Activated naive CD4-positive, alpha-beta T cell treated with anti-CD3 and anti-CD28 coated beads for 36 hours (primary cell): ENCODE measurements around the gene APBB2. TPM values are rescaled to one million over a fixed set of nuclear protein-coding genes. Genes with fewer than 3 reads are reported as not detected.

Experiments used
- CTCF ChIA-PET: fragments of 350-600 bp; sonication (Branson Sonifier 250); formaldehyde crosslinking; loops from one replicate; lab custom pipeline; 2021; ENCODE audit warnings: antibody characterized with exemption; lab: Charles Lee
- DNase-seq: peaks from one replicate; pipeline ENCODE4 v3.0.0-alpha.2; 2020
- H3K27ac Mint-ChIP-seq: one replicate; pipeline ENCODE4 v1.8.0; 2021; ENCODE audit warnings: mild to moderate bottlenecking, mixed read lengths
- H3K27me3 Mint-ChIP-seq: one replicate; pipeline ENCODE4 v1.8.0; 2021; ENCODE audit warnings: low read depth, mixed read lengths
- H3K36me3 Mint-ChIP-seq: one replicate; pipeline ENCODE4 v1.8.0; 2021; ENCODE audit warnings: low read depth, mixed read lengths
- H3K4me1 Mint-ChIP-seq: one replicate; pipeline ENCODE4 v1.8.0; 2021; ENCODE audit warnings: low read depth, mixed read lengths
- H3K4me3 Mint-ChIP-seq: one replicate; pipeline ENCODE4 v1.8.0; 2021; ENCODE audit warnings: mild to moderate bottlenecking, moderate library complexity, mixed read lengths
- H3K9me3 Mint-ChIP-seq: one replicate; pipeline ENCODE4 v1.8.0; 2021; ENCODE audit warnings: mixed read lengths
- intact Hi-C: fragments of 100-400 bp; cut with micrococcal nuclease; formaldehyde crosslinking; loops from one replicate; pipeline ENCODE4 v1.15.1; 2023
- total RNA-seq, 2 experiments: library from RNA; stranded (reverse); gene quantifications; one replicate each; pipeline ENCODE4 v1.2.3, GENCODE V29; 2021

Gene APBB2
- total RNA-seq, 2 experiments from 2014 or later = 4.5 to 4.8 TPM

GRCh38 chr4:41140410-41140809 is 73.9 kb downstream of the APBB2 start:
- DNase-seq = no peak
- intact Hi-C loops = no loop called here
- Mint-ChIP-seq H3K4me1 (no peaks in the 10 kb centered on the region), H3K9me3 (no peaks in the 10 kb centered on the region), H3K27me3 (peaks cover 2% of the 10 kb centered on the region), H3K36me3 (no peaks in the 10 kb centered on the region), H3K27ac (no peak overlapping the region), H3K4me3 (no peak overlapping the region)
- CTCF ChIA-PET = no interaction called here

- no peaks in the 10 kb centered on the region for H3K9me3 Mint-ChIP-seq
- H3K27ac Mint-ChIP-seq = no peak overlapping the region
- CTCF ChIA-PET = interaction anchor here (1.4 kb wide), 1 partner anchor 212 kb away, joined by 3 read pairs; no protein-coding TSS in a partner anchor
- no peak overlapping the region for H3K4me3 Mint-ChIP-seq
- H3K36me3 Mint-ChIP-seq = no peaks in the 10 kb centered on the region
- intact Hi-C loops = no loop called here
- H3K4me1 Mint-ChIP-seq = no peaks in the 10 kb centered on the region
- DNase-seq = no peak
- H3K27me3 Mint-ChIP-seq = peaks cover 2% of the 10 kb centered on the region
These were observed 76.5 kb downstream of the APBB2 start for GRCh38 chr4:41137879-41138278.

GRCh38 chr4:41136456-41136855 is 77.9 kb downstream of the APBB2 start:
- Mint-ChIP-seq H3K27me3 (peaks cover 4% of the 10 kb centered on the region), H3K27ac (no peak overlapping the region), H3K9me3 (no peaks in the 10 kb centered on the region), H3K4me3 (no peak overlapping the region), H3K4me1 (no peaks in the 10 kb centered on the region), H3K36me3 (no peaks in the 10 kb centered on the region)
- CTCF ChIA-PET = no interaction called here
- DNase-seq = no peak
- intact Hi-C loops = no loop called here

GRCh38 chr4:41135801-41136200 is 78.5 kb downstream of the APBB2 start:
- no peaks in the 10 kb centered on the region for H3K4me1 Mint-ChIP-seq
- H3K27ac Mint-ChIP-seq = no peak overlapping the region
- H3K27me3 Mint-ChIP-seq = peaks cover 5% of the 10 kb centered on the region
- CTCF ChIA-PET = no interaction called here
- H3K4me3 Mint-ChIP-seq = no peak overlapping the region
- DNase-seq = no peak
- no peaks in the 10 kb centered on the region for H3K36me3 Mint-ChIP-seq
- intact Hi-C loops = no loop called here
- H3K9me3 Mint-ChIP-seq = no peaks in the 10 kb centered on the region

GRCh38 chr4:41134581-41134980 is 79.8 kb downstream of the APBB2 start:
- peaks cover 9% of the 10 kb centered on the region for H3K27me3 Mint-ChIP-seq
- CTCF ChIA-PET = no interaction called here
- intact Hi-C loops = no loop called here
- no peaks in the 10 kb centered on the region for H3K9me3 Mint-ChIP-seq
- H3K4me1 Mint-ChIP-seq = no peaks in the 10 kb centered on the region
- no peaks in the 10 kb centered on the region for H3K36me3 Mint-ChIP-seq
- DNase-seq = no peak
- H3K27ac Mint-ChIP-seq = no peak overlapping the region
- no peak overlapping the region for H3K4me3 Mint-ChIP-seq

GRCh38 chr4:41133454-41134018 is 80.8 kb downstream of the APBB2 start:
- no peaks in the 10 kb centered on the region for H3K36me3 Mint-ChIP-seq

GRCh38 chr4:41132055-41132683 is 82.2 kb downstream of the APBB2 start:
- CTCF ChIA-PET = no interaction called here
- no peaks in the 10 kb centered on the region for H3K36me3 Mint-ChIP-seq
- intact Hi-C loops = no loop called here
- no peaks in the 10 kb centered on the region for H3K9me3 Mint-ChIP-seq
- H3K27ac Mint-ChIP-seq = no peak overlapping the region
- H3K4me1 Mint-ChIP-seq = no peaks in the 10 kb centered on the region
- H3K27me3 Mint-ChIP-seq = peaks cover 9% of the 10 kb centered on the region
- DNase-seq = no peak
- no peak overlapping the region for H3K4me3 Mint-ChIP-seq

More at GRCh38 chr4:41133454-41134018, 80.8 kb downstream of the APBB2 start:
- Mint-ChIP-seq H3K27ac (no peak overlapping the region), H3K4me3 (no peak overlapping the region), H3K9me3 (no peaks in the 10 kb centered on the region), H3K4me1 (no peaks in the 10 kb centered on the region), H3K27me3 (peaks cover 9% of the 10 kb centered on the region)
- CTCF ChIA-PET = no interaction called here
- intact Hi-C loops = no loop called here
- no peak for DNase-seq

GRCh38 chr4:41129936-41130440 is 84.4 kb downstream of the APBB2 start:
- no peak overlapping the region for H3K4me3 Mint-ChIP-seq
- H3K27me3 Mint-ChIP-seq = peaks cover 9% of the 10 kb centered on the region
- H3K36me3 Mint-ChIP-seq = no peaks in the 10 kb centered on the region
- no peak for DNase-seq
- CTCF ChIA-PET = interaction anchor here (0.6 kb wide), 1 partner anchor 28 kb away, joined by 3 read pairs; no protein-coding TSS in a partner anchor
- no peak overlapping the region for H3K27ac Mint-ChIP-seq
- intact Hi-C loops = no loop called here
- no peaks in the 10 kb centered on the region for H3K9me3 Mint-ChIP-seq
- H3K4me1 Mint-ChIP-seq = no peaks in the 10 kb centered on the region

- Mint-ChIP-seq H3K27me3 (peaks cover 9% of the 10 kb centered on the region), H3K4me1 (no peaks in the 10 kb centered on the region), H3K9me3 (no peaks in the 10 kb centered on the region), H3K27ac (no peak overlapping the region), H3K36me3 (no peaks in the 10 kb centered on the region), H3K4me3 (no peak overlapping the region)
- intact Hi-C loops = no loop called here
- CTCF ChIA-PET = no interaction called here
- DNase-seq = no peak
These were observed 85.1 kb downstream of the APBB2 start for GRCh38 chr4:41129128-41129754.

GRCh38 chr4:41125558-41126311 is 88.6 kb downstream of the APBB2 start:
- peaks cover 3% of the 10 kb centered on the region for H3K27me3 Mint-ChIP-seq
- H3K9me3 Mint-ChIP-seq = no peaks in the 10 kb centered on the region
- no peaks in the 10 kb centered on the region for H3K36me3 Mint-ChIP-seq
- no peak overlapping the region for H3K4me3 Mint-ChIP-seq
- intact Hi-C loops = no loop called here
- H3K4me1 Mint-ChIP-seq = no peaks in the 10 kb centered on the region
- no peak for DNase-seq
- H3K27ac Mint-ChIP-seq = no peak overlapping the region
- CTCF ChIA-PET = no interaction called here

GRCh38 chr4:41124916-41125548 is 89.3 kb downstream of the APBB2 start:
- no peaks in the 10 kb centered on the region for H3K4me1 Mint-ChIP-seq

GRCh38 chr4:41122775-41123174 is 91.6 kb downstream of the APBB2 start:
- no peak for DNase-seq
- no peaks in the 10 kb centered on the region for H3K27me3 Mint-ChIP-seq
- intact Hi-C loops = no loop called here
- H3K4me3 Mint-ChIP-seq = no peak overlapping the region
- no peak overlapping the region for H3K27ac Mint-ChIP-seq
- H3K4me1 Mint-ChIP-seq = no peaks in the 10 kb centered on the region
- CTCF ChIA-PET = no interaction called here
- no peaks in the 10 kb centered on the region for H3K9me3 Mint-ChIP-seq
- no peaks in the 10 kb centered on the region for H3K36me3 Mint-ChIP-seq

More at GRCh38 chr4:41124916-41125548, 89.3 kb downstream of the APBB2 start:
- no peak for DNase-seq
- CTCF ChIA-PET = no interaction called here
- H3K9me3 Mint-ChIP-seq = no peaks in the 10 kb centered on the region
- intact Hi-C loops = no loop called here
- no peaks in the 10 kb centered on the region for H3K36me3 Mint-ChIP-seq
- H3K27me3 Mint-ChIP-seq = no peaks in the 10 kb centered on the region
- no peak overlapping the region for H3K4me3 Mint-ChIP-seq
- H3K27ac Mint-ChIP-seq = no peak overlapping the region
